ENCODE data around the gene IFIT1. TPM values are rescaled to one million over a fixed set of nuclear protein-coding genes. Genes with fewer than 3 reads are reported as not detected.

IFIT1 gene
- total RNA-seq, 1 experiment from 2014 or later = 3.7 TPM

Other genes with a start within 250 kb of the IFIT1 start
- gene CH25H, start 185.3 kb upstream of the IFIT1 start, total RNA-seq (2014; rRNA removed; shearing (Covaris generic)) = not detected in 2 replicates
- gene LIPA, start 140.8 kb upstream of the IFIT1 start, total RNA-seq (2014; rRNA removed; shearing (Covaris generic)) = 10.1 and 14.9 TPM in 2 replicates
- 0.18 and 0.45 TPM in 2 replicates for gene IFIT2, start 90.6 kb upstream of the IFIT1 start, total RNA-seq (2014; rRNA removed; shearing (Covaris generic))
- 0.22 and 0.45 TPM in 2 replicates for gene IFIT3, start 64.6 kb upstream of the IFIT1 start, total RNA-seq (2014; rRNA removed; shearing (Covaris generic))
- gene IFIT1B, start 14.6 kb upstream of the IFIT1 start, total RNA-seq (2014; rRNA removed; shearing (Covaris generic)) = not detected in 2 replicates
- 1.7 and 2.3 TPM in 2 replicates for gene IFIT5, start 21.9 kb downstream of the IFIT1 start, total RNA-seq (2014; rRNA removed; shearing (Covaris generic))
- 4.1 and 5.4 TPM in 2 replicates for gene SLC16A12, start 143.0 kb downstream of the IFIT1 start, total RNA-seq (2014; rRNA removed; shearing (Covaris generic))